HG03025 (cell line): Measurements from ENCODE around the gene NDUFV2.

Source experiments
- ATAC-seq: cut with Tn5 transposase; IDR thresholded peaks from one replicate; pipeline ENCODE4 v1.9.1; 2021; ENCODE audit warnings: mild to moderate bottlenecking, moderate library complexity; ENCODE audit not compliant: unreplicated experiment, low FRiP score

Gene NDUFV2

GRCh38 chr18:9113468-9114149 lies 11.1 kb downstream of the NDUFV2 start:
- ATAC-seq = no peak

DNA sequence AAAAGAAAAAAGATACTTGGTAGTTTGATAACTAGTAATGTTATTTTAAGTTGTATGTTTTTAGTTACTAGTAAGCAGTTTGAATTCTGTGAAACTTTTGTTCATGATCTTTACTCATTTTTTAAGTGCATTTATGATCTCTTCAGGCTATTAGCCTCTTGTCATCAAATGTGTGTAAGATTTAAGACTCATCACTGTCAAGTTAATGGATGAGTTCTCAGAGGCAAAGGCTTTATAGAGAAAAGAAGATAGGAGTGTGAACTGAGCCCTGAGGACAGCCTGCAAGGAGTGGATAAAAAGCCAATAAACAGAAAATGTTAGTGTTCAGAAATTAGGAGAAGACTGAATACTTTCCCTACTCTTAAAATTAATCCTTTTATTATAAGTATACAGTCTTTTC lies 13.5 kb downstream of the NDUFV2 start:
- no peak for ATAC-seq

GRCh38 chr18:9117980-9118841 lies 15.7 kb downstream of the NDUFV2 start:
- no peak for ATAC-seq

- no peak for ATAC-seq
These were observed 18.3 kb downstream of the NDUFV2 start for GRCh38 chr18:9120796-9121195.

DNA sequence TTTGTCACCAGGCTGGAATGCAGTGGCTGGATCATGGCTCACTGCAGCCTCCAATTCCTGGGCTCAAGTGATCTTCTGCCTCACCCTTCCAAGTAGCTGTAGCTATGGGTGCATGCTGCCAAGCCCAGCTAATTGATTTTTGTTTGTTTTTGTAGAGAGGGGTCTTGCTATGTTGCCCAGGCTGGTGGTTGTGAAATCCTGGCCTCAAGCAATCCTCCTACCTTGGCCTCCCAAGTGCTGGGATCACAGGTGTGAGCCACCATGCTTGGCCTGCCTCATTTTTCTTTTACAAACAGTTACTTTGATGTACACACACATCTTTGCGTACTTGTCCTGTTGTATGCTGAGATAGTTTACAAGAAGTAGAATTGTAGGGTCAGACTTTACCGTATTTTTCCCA lies 21.0 kb downstream of the NDUFV2 start:
- no peak for ATAC-seq

- no peak for ATAC-seq
These were observed 22.3 kb downstream of the NDUFV2 start for GRCh38 chr18:9124824-9125223.

DNA sequence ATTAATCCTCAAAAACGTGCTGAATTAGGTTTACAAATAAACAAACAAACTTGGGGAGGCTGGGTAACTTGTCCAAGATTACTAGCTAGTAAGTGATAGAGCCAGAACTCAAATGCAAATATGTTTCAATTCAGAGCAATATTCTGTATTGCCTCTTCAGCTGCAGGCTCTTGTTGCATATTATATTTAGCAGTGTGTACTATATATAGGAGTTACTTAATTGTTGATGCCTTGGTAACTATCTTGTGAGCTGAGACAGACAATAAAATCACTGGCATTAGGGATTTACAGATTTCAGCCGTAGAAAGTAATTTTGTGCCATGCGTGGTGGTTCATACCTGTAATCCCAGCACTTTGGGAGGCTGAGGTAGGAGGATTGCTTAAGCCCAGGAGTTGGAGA lies 23.8 kb downstream of the NDUFV2 start:
- ATAC-seq = no peak

GRCh38 chr18:9130195-9130594 lies 27.7 kb downstream of the NDUFV2 start:
- no peak for ATAC-seq

DNA sequence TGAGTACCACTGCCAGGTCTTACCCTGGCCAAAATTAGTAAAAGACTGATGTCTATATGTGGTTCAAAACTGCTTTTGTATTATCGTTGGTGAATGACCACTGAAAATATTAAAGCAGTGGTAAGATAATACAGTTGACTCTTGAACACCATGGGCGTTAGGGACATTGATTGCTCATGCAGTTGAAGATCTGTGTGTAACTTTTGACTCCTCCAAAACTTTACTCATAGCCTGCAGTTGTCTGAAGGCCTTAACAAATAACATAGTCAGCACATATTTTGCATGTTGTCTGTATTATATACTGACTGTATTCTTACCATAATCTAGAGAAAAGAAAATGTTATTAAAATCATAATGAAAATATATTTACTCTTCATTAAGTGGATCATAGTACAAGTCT lies 28.3 kb downstream of the NDUFV2 start:
- ATAC-seq = no peak

GRCh38 chr18:9132628-9133027 lies 30.1 kb downstream of the NDUFV2 start:
- ATAC-seq = no peak

DNA sequence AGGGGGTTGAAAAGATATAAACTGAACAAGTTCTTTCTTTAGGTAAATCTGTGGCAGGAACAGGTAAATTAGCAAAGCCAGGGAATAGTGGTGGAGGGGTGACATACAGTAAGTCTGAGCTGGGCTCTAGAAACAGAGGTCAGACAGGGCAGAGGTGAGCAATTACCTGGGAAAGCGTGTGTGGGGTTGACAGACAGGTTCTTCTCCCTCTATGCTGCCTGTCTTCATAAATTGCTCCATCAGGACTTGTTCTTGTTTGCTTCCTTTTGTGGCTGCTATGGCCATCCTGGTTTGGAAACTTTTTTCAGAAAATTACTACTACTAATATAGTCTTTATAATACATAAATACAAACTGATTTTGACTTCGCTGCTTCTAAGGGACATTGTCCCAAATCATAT lies 30.7 kb downstream of the NDUFV2 start:
- ATAC-seq = no peak

- no peak for ATAC-seq
These were observed 32.8 kb downstream of the NDUFV2 start for GRCh38 chr18:9135081-9135911.

- peak; percentile 18 for ATAC-seq
These were observed 33.4 kb downstream of the NDUFV2 start for GRCh38 chr18:9135912-9136314.

- peak; percentile 70 for ATAC-seq
These were observed 34.0 kb downstream of the NDUFV2 start, which contains the start of gene ANKRD12 for GRCh38 chr18:9136315-9137155. Gene ANKRD12, plus strand, starts transcription at chr18:9136781. Its CDS starts 45,652 bp downstream, at chr18:9182433.

- peak; percentile 36 for ATAC-seq
These were observed 34.9 kb downstream of the NDUFV2 start for GRCh38 chr18:9137168-9138066.

DNA sequence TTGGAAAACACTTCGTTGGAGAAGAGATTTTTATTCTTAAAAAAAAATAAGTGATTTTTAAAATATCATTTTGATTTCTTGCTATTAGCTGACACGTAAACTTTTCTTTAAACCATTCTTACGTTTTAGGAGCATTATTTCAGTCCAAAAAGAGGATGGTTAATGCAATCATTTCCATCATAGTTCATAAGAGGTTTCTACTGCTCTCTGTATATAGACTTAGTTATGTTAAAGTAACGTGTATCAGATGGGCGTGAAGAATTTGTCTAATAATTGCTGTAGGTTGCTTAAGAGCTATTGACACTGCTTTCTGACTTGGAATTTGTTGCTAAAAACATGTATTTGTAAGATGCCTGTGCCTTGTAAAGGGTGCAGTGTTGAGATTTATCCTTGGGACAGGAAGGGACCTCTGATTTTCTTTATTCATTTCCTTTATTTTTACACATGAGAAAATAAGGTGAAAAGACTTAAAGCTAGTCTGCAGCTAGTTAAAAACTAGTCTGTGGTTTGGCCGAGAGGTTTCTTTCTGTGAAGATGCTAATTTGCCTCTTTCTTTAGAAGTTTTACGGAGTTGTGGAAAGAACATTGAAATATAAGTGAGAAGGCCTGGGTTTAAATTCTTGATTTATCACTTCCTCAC lies 37.0 kb downstream of the NDUFV2 start:
- no peak for ATAC-seq

GRCh38 chr18:9140381-9140780 lies 37.9 kb downstream of the NDUFV2 start:
- no peak for ATAC-seq

- no peak for ATAC-seq
These were observed 38.5 kb downstream of the NDUFV2 start for GRCh38 chr18:9140984-9141383.

GRCh38 chr18:9146224-9146623 lies 43.7 kb downstream of the NDUFV2 start:
- no peak for ATAC-seq
